ENCODE data around the gene TRMT61B.

TRMT61B gene

DNA sequence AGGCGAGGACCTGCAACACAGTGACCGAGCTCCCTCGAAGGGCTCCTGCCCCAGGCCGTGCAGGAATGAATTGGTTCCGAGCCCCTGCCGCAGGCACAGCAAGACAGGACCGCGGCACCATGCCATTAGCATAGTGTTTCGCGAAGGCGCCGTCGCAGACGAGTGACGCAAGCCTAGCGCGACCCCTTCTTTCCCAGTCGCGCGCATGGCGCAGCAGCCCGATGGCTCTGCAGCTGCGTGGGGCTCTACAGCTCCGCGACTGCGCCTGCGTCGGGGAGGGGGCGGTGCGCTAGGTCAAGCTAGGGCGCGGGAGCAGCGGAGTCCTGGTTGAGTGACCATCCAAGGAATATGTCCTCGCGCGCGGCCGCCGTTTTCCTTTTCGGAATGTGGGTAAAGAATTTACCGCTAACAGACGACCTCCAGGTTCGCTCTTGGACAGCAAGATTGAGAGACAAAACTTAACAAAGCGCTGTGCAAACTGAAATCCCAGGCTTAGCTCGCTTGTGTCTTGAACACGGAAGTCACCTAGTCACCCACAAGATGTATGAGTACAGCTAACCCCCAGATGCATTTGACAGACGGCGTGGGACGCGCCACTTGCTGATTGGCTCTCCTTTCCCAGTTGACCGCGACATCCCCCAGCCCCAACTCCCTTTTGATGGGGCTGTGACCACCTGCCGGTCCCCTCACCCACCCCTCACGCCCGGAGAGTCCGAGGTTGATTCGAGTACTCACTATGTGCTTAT is at the start of gene TRMT61B:
Gene TRMT61B, minus strand, starts transcription at position 164 of the 746 bp plus-strand sequence. Its CDS starts 32 bp downstream, at position 132.
- peak; percentile 90 for DNase-seq (ENCODE audit: low spot score)
- peak; percentile 16 for FAIRE-seq

DNA sequence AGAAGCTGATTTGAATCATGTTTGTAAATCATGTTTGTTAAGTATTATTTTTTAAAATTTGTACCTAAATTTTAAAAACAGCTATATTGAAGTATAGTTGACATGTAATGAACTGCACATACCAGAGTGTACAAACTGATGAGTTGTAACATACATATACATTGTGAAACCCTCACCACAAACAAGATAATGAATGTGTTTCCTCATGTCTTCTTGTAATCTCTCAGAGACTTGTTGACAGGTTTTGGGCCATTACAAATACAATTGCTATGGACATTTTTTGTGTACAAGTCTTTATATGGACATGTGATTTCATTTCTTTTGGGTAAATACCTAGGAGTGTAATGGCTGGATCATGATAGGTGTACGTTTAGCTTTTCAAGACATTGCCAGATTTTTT is 45.8 kb upstream of the TRMT61B start:
- DNase-seq (ENCODE audit: low spot score) (no peak), FAIRE-seq (no peak)

DNA sequence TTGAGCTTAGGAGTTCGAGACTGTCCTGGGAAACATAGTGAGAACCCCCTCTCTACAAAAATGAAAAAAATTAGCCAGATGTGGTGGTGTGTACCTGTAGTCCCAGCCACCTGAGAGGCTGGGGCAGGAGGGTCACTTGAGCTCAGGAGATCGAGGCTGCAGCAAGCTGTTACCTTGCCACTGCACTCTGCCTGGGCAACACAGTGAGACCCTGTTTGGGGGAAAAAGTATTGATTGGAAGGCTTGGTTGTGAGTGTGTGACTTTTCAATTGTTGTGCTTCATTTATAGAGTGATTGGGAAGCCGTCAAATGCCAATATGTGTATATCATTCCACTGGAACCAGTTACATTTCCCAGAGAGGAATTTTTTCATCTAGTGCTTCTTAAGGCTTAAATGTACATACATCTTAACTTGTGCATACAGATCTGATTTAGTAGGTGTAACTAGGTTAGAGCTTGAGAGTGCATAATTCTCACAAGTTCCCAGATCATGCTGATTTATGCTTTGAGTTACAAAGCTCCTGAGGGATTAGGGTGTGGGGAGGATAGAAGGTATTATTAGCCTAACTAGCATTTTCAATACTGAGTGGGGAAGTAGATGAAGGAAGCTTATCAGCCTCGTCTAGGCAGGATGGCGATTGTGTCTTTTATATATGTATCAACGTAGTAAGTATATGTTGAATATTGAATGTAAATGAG is 39.7 kb upstream of the TRMT61B start:
- DNase-seq (ENCODE audit: low spot score), result no peak
- FAIRE-seq, result no peak

DNA sequence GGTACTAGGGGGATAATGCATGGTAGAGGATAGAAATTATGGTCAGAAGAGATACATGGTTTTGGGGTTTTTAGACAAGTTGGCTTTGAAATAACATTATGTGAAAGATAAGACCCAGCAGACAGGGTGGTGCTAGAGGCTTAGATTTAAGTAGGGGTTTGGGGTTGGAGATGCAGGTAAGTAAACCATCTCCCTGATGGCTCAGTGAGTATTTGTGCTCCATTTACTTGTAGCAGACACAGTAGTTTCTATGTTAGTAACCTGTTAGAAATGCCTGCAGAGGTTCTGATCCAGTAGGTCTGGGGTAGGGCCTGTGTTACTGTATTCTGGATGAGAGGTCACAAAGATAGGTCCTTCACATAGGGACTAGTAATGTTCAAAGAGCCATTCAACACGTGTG is 38.1 kb upstream of the TRMT61B start:
- DNase-seq (ENCODE audit: low spot score), result no peak
- no peak for FAIRE-seq

DNA sequence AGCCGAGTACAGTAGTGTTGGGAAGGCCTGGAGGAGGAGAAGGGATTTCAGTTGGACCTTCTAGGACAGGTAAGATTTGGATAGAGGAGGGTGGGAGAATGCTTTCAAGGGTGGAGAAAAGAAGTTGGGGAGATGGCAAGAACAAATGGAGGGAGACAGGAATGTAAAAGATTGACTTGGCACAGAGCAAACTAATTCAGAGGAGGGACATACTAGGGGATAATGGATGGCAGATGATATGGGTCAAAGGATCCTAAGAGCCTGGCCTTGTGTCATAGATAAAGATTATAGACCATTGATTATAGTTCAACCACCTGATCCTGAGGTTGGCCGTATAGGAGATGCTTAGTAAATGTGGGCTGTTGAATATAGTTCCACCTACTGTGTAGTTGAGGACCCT is 36.7 kb upstream of the TRMT61B start:
- DNase-seq (ENCODE audit: low spot score) (no peak), FAIRE-seq (no peak)

DNA sequence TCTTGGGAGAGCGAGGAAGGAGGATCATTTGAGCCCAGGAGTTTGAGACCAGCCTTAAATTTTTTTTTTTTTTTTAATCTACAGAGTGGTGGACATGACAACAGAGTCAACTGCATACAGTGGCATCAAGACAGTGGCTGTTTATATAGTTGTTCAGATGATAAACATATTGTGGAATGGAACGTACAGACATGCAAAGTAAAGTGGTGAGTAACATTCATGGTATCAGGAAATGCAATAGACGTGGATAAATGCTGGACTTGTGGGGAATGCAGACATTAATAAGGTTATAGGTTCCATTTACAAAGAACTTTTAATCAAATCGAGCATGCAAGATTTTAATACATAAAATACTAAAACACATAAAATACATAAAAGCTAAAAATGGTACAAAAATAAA is 36.3 kb upstream of the TRMT61B start:
- FAIRE-seq (no peak), DNase-seq (ENCODE audit: low spot score) (no peak)

DNA sequence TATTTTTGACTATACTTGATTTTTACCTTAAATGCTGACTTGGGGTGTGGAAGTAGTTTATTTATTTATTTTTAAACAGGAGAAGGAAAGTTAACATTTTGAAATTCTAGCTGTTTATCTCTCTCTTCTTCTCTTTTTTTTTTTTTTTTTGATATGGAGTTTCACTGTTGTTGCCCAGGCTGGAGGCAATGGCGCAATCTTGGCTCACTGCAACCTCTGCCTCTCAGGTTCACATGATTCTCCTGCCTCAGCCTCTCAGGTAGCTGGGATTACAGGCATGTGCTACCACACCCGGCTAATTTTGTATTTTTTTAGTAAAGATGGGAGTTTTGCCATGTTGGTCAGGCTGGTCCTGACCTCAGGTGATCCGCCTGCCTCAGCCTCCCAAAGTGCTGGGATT is 35.4 kb upstream of the TRMT61B start:
- DNase-seq (ENCODE audit: low spot score), result no peak
- no peak for FAIRE-seq

DNA sequence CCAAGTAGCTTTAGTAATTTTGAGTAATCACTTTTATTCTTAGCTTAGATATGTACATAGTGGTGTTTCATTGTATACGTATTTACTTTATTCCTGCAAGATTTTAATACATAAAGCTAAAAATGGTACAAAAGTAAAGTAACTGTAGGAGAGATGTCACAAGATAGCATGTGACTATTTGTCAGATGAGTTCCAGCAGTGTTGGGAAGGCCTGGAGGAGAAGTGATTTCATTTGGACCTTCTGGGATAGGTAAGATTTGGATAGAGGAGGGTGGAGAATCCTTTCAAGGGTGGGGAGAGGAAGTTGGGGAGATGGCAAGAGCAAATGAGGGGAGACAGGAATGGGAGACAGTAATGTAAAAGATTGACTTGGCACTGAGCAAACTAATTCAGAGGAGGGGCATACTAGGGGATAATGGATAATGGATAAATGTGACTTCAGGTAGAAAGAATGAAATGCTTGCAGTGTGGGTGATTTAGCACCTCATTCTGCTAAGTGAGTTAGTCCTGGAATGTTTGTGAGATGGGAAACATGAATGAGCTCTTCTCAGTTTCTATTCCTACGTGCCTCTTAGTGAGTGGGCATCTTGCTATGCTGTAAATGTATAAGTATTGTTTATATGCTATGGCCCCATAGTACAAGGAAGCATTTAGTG is 34.8 kb upstream of the TRMT61B start:
- DNase-seq (ENCODE audit: low spot score) (no peak), FAIRE-seq (no peak)

DNA sequence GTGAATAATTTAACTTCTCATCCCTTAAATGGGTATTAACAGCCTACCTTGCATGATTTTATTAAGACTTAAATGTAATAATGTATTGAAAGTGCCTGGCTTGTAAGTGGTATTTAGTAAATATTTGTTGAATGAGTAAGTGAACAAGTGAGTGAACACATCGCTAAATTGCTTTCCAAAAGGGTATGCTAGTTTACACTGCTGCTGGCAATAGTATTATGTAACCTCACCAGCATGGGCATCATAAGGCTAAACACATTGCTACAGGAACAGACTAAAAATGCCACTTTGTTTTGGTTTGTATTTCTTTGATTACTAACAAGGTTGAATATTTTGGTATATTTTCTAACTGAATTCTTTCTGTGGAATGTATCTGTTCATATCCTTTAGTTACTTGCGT is 34.2 kb upstream of the TRMT61B start:
- FAIRE-seq, result no peak
- DNase-seq (ENCODE audit: low spot score), result no peak

DNA sequence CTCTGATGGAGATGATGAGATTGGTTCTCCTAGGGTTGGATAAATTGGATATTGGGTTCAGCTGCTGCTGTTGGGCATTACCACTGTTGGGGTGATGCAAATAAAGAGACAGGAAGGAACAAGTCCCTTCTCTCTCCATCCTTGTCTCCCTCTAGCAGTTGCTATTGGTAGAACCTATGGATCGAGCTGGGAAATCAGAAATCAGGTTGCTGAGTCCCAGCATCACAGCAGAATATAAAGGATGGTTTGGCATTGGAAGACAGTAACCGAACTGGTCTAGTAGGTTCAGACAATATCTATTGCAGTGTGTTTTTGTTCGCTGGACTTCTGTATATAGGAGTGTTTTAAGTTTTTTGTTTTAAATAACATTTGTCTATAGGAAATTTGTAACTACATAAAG is 32.5 kb upstream of the TRMT61B start:
- no peak for FAIRE-seq
- DNase-seq (ENCODE audit: low spot score), result no peak

DNA sequence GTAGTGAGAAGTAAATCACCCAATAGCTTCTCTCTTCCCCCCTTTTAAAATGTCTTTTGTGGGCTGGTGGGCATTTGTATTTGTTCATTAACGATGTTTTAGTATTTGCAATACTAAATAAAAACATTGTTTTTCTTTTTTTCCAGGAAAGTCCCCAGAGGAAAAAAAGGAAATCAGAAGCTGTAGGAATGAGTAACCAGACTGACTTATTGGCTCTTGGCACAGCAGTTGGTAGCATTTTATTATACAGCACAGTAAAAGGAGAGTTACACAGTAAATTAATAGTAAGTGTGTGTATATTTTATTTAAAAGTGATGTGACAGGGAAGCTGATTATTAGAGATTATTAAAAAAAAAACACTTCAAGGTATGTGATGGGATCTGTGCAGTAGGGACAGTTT is 31.7 kb upstream of the TRMT61B start:
- DNase-seq (ENCODE audit: low spot score) (no peak), FAIRE-seq (no peak)

DNA sequence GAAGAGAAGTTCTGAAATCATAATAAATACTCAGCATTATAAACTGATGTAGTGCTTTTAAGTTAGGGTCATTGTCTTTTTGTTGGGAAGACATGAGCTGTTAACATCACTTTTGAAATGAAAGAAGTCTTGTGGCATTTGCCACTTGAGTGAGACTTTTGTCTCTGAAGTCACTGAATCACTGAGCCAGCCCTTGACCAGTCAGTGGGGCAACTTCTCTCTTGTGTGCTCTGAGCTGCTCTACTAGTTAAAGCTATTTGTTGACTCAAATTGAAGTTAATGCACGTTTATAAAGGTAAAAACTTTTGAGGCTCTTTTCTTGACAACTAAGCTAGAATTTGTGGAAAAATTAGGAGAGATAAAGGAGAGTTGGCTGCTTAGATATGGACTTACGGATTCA is 31.1 kb upstream of the TRMT61B start:
- DNase-seq (ENCODE audit: low spot score) (no peak), FAIRE-seq (no peak)

DNA sequence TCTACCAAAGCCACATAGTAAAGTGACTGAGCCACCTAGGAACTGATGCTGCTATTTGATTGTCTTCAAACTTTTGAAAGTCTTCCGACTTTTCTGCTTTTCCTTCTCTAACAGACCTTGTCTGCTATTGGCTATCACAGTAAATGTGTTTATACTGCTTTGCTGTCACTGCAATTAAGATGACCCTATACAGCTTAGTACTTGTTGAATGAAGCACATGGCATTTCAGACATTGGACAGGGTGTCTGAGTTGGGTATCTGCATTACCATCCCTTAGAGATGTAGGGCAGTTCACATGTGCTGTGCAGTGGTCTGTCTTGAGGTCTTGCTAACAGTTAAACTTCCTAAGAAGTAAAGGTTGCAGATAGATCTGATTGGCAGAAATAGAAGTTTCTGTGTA is 27.9 kb upstream of the TRMT61B start:
- FAIRE-seq (no peak), DNase-seq (ENCODE audit: low spot score) (no peak)

DNA sequence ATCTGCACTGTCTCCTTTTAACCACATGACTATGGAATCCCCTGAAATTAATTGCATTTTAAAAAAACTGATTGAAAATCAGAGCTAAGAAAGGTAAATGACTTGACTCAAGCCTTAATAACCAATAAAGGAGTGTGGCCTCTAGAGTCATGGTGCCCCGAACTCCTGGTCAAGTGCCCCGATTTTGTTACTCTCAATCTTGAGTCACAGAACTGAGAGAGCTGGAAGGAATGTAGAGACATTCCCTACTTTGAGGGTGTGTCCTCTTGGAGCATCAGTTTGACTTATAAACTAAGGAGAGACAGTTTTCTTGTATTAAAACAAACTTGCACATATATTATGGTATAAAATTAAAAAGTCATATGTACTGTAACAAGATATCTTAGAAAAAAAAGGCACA is 26.8 kb upstream of the TRMT61B start:
- peak; percentile 42 for DNase-seq (ENCODE audit: low spot score)
- FAIRE-seq, result no peak

DNA sequence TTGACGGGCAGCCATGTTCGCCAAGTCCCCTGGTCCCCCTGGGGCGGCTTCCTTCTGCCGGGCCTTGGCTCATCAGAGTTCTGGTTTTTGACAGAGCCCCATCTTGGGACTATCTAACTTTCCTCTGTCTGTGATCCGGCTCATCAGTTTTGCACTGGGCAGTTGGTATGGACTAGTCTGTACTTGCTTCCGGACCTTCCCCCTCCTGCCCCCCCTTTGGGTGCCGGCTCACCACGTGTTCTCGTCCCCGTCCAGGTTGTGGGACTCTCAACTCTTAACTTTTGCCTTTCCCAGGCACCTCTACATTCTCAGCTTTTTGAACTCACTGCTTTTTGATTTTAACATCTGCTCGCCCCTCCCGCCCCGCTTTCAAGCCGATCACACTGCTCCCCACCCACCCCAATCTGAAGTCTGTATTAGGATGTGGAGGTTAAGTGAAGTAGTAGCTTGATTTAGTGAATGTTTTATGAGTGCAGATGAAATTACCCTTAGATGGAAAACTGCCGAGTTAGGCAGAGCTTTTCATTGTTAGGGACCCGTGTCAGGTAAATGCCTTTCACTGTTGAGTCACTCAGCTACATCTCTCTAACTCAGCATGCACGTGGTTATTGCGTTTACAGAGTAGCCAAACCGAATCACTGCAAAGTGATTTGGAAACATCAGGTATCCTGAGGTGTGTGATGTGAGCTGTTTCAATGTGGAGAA is 25.2 kb upstream of the TRMT61B start:
- peak; percentile 53 for DNase-seq (ENCODE audit: low spot score)

DNA sequence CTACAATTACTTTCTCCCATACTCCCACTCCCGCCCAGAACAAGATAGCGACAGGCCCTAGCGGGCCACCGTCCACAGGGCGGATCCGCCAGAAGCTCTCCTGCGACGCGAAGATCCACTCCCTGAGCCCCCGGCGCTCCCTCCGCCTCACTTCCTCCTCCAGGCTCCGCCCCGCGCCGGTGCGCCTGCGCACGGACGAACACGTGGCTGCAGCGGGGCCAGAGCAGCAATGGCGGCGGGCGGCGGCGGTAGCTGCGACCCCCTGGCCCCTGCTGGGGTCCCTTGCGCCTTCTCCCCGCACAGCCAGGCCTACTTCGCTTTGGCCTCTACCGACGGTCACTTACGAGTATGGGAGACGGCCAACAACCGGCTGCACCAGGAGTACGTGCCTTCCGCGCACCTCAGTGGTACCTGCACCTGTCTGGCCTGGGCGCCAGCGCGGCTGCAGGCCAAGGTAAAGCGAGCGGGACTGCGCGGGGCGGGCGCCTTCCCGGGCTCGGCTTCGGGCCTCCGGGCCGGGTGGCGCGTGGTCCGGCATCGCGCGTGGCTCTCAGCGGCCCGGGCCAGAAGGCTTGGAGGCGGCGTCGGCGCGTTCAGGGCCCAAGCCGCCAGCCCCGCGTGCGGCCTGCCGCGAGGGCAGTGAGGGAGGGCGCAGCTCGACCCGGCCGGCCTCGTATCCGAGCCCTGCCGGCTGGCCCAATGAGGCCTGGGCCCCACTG is 24.5 kb upstream of the TRMT61B start, which contains the start of gene WDR43:
Gene WDR43, plus strand, starts transcription at position 198 of the 719 bp plus-strand sequence. Its CDS starts 32 bp downstream, at position 230.
- DNase-seq (ENCODE audit: low spot score), result peak; percentile 99
- FAIRE-seq, result peak; percentile 82

More for the DNA sequence above, 25.2 kb upstream of the TRMT61B start:
- no peak for FAIRE-seq

DNA sequence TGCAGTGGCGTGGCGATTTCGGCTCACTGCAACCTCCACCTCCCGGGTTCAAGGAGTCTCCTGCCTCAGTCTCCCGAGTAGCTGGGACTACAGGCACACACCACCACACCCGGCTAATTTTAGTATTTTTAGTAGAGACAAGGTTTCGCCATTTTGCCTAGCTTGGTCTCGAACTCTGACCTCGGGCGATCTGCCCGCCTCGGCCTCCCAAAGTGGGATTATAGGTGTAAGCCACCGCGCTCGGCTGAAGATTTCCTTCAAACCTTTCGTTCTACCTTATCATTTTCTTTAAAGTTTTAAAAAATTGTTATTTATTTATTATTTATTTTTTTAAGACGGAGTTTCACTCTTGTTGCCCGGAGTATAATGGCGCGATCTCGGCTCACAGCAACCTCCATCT is 23.4 kb upstream of the TRMT61B start:
- DNase-seq (ENCODE audit: low spot score), result no peak
- FAIRE-seq, result no peak

DNA sequence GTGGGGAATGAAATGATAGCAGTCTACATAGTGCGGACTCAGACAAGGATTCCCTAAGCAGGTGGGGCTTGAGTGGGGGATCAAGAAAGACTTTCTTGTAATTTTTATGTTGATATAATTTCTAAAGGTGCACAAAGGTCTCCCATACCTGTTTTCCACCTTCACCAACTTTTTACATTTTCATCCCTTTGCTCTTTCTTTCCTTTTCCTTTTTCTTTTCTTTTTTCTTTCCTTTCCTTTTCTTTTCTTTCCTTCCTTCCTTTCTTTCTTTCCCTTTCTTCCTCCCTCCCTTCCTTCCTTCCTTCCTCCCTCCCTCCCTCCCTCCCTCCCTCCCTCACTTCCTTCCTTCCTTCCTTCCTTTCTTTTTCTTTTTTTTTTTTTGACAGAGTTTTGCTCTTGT is 10.1 kb upstream of the TRMT61B start:
- DNase-seq (ENCODE audit: low spot score), result no peak

DNA sequence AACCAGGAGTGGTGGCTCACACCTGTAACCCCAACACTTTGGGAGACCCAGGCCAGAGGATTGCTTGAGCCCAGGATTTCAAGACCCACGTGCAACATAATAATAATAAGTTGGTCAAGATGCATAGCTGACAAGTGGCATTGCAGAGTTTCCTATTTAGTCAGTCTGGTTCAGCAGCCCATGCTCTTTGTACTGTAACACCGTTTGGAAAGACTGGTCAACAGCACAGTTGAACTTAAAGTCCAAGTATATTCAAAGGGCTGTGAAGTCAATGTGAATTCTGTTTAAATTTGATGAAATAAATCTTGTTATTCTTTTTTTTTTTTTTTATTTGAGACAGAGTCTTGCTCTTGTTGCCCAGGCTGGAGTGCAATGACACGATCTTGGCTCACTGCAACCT is 1.5 kb upstream of the TRMT61B start:
- no peak for DNase-seq (ENCODE audit: low spot score)
- no peak for FAIRE-seq

More for the DNA sequence above, 10.1 kb upstream of the TRMT61B start:
- FAIRE-seq, result no peak

DNA sequence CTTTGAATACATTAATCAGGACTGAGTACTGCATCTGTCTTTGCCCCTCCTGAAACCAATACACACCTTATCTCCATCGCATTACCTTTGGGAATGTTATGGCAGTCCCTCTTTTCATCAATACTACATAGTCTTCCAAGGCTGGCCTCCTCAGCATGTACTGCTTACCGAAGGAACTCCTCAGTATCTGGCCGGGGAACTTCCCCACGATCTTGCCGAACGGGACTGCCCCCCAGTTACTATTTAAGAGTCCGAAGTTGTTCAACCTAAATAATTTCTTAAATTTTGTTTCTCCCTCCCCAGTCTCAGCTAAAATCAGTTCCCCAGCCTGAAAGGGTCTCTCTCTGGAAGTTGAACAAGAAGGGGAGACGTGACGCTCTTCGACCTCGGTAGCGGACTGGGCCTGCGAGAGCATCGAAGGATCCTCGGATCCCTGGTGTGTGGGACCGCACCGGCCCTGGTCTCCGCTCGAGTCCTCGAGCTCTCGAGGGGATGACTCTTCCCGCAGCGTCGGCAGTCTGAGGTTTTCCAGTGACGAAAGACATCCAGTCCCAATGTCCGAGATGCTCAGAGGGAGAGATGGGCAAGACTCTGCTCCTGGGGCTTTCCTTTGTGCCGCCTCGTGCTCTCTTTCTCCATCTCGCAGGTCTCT is 489 bp downstream of the TRMT61B start:
- FAIRE-seq, result no peak
- DNase-seq (ENCODE audit: low spot score), result peak; percentile 25

DNA sequence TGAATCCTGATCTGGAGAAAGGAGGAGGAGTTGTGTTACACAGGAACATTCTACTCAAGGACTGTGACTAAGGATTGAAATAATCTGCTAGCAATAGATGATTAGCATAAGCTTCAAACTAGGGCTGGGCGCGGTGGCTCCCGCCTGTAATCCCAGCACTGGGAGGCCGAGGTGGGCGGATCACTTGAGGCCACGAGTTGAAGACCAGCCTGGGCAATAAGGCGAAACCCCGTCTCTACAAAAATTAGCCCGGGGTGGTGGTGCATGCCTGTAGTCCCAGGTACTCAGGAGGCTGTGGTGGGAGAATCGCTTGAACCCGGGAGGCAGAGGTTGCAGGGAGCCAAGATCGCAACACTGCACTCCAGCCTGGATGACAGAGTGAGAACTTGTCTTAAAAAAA is 1.5 kb downstream of the TRMT61B start:
- FAIRE-seq (no peak), DNase-seq (ENCODE audit: low spot score) (no peak)

All from RCC 7860 (cell line).